HG02852 (cell line): ENCODE data around the gene ACTR5.
A peak's percentile ranks its signal among the peaks of the same experiment; 100 is the strongest.
"Not testable (repeated sequence)": the region's sequence is repeated elsewhere in the genome, so short reads cannot be mapped to it uniquely, and the experiment has no call there.

Experiments used
- ATAC-seq: cut with Tn5 transposase; IDR thresholded peaks from one replicate; pipeline ENCODE4 v1.9.1; 2021; ENCODE audit warnings: mild to moderate bottlenecking, moderate library complexity; ENCODE audit not compliant: unreplicated experiment

The ACTR5 gene

DNA sequence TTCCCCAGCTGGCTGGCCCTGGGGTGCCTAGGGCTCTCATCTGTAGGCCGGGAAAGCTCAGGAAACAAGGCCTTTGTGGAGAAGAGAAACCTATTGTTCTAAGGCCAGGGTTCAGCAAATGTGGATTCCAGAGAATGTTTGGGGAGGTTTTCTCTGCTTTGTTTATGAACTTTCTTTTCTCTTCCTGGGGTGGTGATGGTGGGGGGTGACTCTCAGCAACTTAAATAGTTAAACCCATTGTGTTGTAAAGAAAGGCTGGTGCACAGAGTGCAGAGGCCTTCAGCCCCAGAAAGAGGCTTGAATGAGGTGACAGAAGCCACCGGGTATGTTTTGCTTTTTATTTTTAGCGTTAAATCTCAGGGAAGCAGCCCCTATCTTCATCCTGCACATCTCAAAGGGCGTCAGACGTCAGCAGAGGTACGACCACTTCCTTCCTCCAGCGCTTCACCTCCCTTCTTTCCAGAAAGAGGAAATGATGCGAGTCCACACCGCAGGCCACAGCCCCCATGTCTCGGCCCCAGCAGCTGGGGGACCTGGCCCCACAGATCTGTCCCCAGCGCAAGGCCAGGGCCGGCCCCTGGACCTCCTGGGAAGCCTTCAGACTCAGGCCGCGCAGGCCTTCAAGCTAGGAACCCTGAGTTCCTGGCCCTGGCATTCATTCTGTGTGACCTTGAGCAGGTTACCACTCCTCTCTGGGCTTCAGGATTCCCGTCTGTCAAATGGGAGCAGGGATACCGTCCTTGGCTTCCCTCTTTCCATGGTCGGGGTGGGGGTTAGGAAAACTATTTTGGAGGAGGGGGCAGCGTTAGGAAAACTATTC, 56.6 kb downstream of the ACTR5 start:
- ATAC-seq: peak; percentile 36

DNA sequence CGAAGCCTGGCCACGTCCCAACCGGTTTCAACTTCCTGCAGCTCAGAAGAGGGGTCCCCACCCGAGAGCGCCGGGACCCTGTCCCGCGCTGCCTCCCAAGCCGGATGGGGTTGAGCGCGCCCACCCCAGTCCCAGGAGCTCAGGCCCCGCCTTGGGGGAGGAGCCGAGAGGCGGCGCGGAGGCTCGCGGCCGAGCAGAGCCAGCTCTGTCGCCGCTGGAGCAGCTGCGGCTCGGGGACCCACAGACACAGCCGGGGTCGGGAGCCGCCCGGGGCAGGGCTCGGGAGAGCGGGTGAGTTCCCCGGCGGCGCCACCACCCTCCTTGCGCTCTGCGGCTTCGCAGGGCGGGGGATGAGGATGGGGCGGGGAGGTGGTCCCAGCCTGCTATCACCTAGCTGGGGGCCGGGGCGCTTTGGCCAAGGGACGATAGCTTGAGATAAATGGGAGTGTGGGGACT, 57.3 kb downstream of the ACTR5 start, which contains the start of gene PPP1R16B:
TSS of gene PPP1R16B (plus strand) at position 196 of the 456 bp plus-strand sequence. CDS start 30,229 bp downstream, outside the sequence.
- peak; percentile 47 for ATAC-seq

- ATAC-seq: no peak
These were observed 57.9 kb downstream of the ACTR5 start for GRCh38 chr20:38805958-38806854.

- ATAC-seq: peak; percentile 31
These were observed 58.8 kb downstream of the ACTR5 start for GRCh38 chr20:38806855-38807655.

GRCh38 chr20:38809942-38810341, 61.7 kb downstream of the ACTR5 start:
- no peak for ATAC-seq

DNA sequence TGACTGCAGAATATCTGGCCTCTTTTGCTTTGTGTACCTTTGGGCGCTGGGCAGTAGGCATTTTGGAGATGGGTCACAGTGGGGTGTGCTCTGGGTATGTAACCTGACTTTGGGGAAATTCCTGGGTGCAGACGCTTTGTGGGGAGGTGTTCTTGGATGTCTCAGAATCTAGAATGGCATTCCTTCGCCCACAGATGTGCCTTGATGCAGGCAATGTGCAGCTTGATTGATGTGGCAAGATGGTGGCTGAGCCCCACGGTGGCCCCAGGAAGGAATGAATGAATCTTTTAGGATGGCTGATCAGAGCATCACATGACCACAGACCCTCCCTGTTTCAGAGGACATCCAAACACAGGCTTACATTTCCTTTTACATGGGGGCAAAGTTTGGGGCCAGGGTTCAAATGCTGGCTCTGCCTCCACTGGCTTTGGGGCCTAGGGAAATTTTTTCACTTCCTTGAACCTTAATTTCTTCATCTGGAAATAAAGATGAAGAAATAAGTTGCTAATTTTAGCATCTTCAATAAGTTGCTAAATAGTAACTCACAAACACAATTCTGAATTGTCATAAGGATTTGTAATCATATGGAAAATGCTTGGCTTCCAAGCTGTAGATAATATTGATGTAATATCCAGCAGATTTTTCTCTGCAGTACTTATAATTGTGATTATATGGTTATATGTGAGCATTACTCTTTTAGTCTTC, 62.8 kb downstream of the ACTR5 start:
- no peak for ATAC-seq

GRCh38 chr20:38811769-38812168, 63.5 kb downstream of the ACTR5 start:
- ATAC-seq: no peak

DNA sequence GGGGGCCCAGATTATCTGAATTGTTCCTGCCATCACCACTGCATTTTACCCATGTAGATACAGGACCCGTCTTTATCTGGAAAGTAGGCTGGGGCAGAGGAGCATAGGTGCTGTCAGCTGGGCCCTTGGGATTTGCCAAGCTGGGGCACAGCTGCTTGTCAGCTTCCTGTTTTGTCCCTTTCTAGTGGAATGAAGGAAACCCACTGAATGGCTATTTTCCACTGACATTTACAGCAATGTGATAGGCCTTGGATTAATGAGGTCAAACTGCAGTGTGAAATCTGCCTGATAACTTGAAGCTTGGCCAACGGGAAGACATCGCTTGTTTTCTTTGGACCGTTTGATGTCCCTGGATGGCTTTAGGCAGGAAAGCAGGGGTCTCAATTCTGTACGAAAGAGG, 63.9 kb downstream of the ACTR5 start:
- no peak for ATAC-seq

- no peak for ATAC-seq
These were observed 64.7 kb downstream of the ACTR5 start for GRCh38 chr20:38812709-38813573.

- ATAC-seq: not testable (repeated sequence)
These were observed 65.3 kb downstream of the ACTR5 start for GRCh38 chr20:38813574-38813962.

- ATAC-seq: no peak
These were observed 67.2 kb downstream of the ACTR5 start for GRCh38 chr20:38815446-38815845.

- no peak for ATAC-seq
These were observed 70.1 kb downstream of the ACTR5 start for GRCh38 chr20:38818113-38819065.
